ENCODE measurements around the gene LRFN3.
"Not testable (repeated sequence)": the region's sequence is repeated elsewhere in the genome, so short reads cannot be mapped to it uniquely, and the experiment has no call there.

LRFN3 gene

GRCh38 chr19:35940078-35940775, 4.1 kb downstream of the LRFN3 start:
- no peak for DNase-seq

- no peak for DNase-seq
Measured at GRCh38 chr19:35940839-35941238, 4.7 kb downstream of the LRFN3 start.

GRCh38 chr19:35942235-35942634, 6.1 kb downstream of the LRFN3 start:
- DNase-seq, result no peak

- DNase-seq, result no peak
Measured at GRCh38 chr19:35943321-35944301, 7.4 kb downstream of the LRFN3 start.

GRCh38 chr19:35944556-35944955, 8.4 kb downstream of the LRFN3 start:
- DNase-seq, result no peak

- no peak for DNase-seq
Measured at GRCh38 chr19:35945121-35945790, 9.1 kb downstream of the LRFN3 start.

- DNase-seq, result no peak
Measured at GRCh38 chr19:35946203-35946602, 10.0 kb downstream of the LRFN3 start.

GRCh38 chr19:35949131-35949530, 13.0 kb downstream of the LRFN3 start:
- DNase-seq, result no peak

DNA sequence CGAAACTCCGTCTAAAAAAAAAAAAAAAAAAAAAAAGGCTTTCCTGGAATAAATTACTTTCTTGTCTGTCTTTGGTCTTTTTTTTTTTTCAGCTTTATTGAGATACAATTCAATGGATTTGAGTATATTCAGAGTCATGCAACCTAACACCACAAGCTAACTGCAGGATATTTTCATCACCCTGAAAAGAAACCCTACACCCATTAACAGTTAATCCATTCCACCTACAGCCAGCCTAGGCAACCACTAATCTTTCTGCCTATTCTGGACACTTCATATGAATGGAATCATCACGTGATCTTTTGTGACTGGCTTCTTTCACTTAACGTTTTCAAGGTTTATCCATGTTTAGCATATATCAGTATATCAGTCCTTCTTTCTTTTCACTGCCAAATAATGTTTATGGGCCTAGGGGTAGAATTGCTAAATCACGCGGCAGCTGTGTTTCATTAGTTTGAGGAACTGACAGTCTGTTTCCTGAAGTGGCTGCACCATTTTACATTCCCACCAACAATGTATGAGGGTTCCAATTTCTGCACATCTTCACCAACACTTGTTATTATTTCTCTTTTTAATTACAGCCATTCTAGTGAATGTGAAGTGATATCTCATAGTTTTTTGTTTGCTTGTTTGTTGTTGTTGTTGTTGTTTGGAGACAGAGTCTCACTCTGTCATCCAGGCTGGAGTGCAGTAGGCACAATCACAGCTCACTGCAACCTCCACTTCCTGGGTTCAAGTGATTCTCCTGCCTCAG, 19.9 kb downstream of the LRFN3 start:
- no peak for DNase-seq

GRCh38 chr19:35957411-35957810, 21.2 kb downstream of the LRFN3 start:
- not testable (repeated sequence) for DNase-seq

- DNase-seq, result no peak
Measured at GRCh38 chr19:35958660-35959039, 22.5 kb downstream of the LRFN3 start.

- no peak for DNase-seq
Measured at GRCh38 chr19:35959040-35959967, 23.1 kb downstream of the LRFN3 start.

DNA sequence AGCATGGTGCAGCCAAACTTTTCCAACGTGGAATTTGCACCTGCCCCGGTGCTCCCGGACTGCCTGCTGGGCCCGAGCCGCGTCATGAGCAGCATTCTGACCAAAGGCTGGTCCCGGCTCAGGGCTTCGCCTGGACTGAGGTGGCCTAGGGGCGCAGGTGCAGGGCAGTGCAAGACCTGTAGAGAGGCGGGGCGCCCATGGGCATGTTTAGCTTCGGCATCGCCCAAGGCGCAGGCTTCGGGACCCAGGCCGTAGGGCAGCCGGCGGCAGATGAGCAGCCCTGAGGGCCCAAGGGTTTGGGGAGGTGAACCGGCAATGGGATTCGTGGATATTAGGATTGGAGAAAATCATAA, 23.8 kb downstream of the LRFN3 start:
- DNase-seq, result no peak

DNA sequence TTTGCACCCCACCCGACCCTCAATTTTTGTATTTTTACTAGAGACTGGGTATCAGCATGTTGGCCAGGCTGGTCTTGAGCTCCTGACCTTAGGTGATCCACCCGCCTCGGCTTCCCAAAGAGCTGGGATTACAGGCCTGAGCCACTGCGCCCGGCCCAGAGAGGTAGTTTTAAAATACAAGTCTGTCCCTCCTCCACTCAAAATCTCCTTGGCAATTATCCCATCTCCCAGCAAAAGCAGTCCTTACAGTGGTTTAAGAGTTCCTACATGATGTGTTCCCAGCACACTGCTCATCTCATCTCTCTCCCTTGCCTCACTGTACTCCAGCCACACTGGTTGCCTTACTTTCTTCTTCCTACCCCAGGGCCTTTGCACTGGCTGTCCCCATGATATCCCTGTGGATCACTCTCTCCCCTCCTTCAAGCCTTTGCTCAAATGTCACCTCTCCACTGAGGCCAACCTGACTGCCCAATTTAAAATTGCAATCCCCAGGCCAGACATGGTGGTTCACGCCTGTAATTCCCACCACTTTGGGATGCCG, 24.3 kb downstream of the LRFN3 start:
- no peak for DNase-seq

DNA sequence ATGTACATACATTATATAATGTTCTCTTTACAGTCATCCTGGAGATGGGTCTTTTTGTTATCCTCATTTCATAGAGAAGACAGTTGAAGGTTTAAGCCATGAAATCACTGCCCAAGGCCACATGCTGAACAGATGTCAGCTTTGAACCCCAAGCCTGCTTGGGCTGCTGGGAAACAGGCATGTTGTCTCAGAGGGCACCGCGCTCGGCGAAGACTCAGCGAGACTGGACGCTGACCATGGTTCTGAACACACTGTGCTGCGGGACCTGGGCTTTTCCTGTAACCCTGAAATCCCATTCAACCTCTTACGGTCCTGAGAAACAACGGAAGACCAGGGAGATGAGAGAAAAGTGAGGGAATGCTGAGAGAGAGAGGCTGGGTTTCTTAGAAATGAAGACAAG, 27.3 kb downstream of the LRFN3 start:
- DNase-seq, result peak; percentile 85

DNA sequence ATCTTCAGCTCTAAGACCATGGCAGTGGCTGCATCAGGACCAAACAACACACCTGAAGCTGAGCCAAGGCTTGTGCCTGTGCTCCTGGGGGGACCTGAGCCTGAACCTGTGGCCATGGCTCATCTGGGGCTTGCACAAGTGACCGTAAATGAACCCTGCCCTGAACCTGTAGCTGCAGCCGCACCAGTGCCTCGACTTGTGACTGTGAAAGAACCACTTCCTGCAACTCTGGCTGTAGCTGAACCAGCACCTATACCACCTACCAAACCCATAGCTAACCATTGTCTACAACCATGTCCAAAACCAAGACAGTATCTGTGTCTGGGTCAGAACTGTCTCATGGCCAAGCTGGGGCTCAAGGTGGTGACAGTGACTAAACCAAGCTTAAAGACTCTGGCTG, 30.6 kb downstream of the LRFN3 start:
- DNase-seq, result no peak

DNA sequence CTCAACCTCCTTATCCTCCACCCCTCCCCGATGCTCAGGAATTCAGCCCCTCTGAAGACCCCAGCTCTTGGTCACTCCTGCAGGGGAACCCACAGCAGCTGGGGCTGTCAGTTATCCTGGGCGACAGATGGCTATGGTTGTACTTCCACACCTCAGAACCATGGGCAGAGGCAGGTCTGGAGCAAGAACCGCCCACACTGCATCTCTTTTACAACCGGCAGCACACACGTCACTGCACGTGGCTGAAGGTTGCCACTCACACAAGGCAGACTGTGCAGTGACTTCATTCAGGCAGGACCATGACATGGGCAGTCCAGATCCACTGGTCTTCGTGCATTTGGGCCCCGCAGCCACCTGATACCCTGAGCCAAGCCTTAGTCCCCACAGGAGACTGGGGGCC, 37.3 kb downstream of the LRFN3 start:
- no peak for DNase-seq

DNA sequence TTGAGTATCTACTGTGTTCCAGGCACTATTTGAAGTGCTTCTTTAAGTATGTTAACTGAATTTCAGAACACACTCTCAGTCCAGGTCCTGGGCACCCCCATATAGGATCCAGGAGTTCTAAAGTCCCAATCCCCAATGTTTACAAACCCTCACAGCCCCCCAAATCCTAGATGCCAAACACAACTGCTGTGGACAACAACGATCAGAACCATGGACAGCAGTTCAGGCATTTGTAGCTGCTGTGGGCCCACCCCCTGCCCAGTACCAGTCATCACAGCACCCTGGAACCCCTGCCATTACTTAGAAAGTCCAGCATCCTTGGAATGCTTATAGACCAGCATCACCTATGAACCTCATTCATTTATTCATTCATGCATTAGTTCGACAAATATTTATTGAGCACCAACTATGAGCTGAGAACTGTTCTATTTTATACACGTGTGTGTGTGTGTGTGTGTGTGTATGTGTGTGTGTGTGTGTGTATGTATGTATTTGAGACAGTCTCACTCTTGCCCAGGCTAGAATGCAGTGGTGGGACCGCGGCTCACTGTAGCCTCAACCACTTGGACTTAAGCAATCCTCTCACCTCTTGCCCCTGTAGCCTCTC, 39.5 kb downstream of the LRFN3 start:
- peak; percentile 68 for DNase-seq

DNA sequence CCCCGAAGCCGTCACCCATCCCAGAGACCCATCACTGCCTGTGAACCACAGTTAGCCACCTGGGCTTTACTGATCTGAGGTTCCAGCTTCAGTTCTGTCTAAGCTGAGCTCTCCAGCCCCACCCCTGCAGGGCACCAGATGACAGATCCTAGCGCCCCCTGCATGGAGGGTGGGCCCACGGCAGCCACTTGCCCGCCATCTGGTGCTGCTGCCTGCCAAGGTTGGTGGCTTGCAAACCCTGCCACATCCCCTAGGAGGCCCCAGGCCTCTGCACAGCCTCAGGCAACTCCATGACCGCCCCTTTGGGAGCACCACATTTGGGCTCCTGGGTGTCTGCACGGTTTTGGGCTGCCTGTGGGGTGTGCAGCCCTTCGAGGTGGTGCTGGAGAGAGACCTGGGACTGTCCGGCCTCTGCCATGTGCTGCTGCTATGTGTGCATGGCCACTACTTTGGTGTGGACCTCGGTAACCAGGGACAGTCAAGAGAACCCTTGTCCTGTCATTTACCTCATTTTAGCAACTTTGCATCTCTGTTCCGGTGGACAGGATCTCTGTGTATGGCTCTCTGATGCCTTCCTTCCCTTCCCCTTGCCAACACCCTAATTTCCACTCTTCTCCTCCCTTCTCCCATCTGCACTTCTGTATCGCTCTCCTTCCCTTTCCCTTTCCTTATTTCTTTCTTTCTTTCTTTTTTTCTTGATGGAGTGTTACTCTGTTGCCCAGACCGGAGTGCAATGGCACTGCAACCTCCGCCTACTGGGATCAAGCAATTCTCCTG, 41.5 kb downstream of the LRFN3 start:
- peak; percentile 65 for DNase-seq

DNA sequence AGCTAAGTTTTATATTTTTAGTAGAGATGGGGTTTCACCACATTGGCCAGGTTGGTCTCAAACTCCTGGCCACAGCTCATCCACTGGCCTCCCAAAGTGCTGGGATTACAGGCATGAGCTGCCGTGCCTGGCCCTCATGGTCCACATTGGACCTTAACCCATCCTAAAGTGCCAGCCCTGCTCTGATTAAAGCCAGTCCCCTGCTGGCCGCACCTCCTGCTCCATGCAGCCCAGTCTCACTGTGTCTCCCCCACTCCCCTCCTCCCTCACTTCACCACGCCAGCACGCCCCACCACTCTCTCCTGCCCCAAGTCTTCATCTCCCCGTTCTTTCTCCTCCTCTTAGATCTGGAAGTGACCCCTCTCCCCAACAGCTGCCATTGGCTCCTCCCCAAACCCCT, 42.1 kb downstream of the LRFN3 start:
- no peak for DNase-seq

Data from islet precursor cell (in vitro differentiated cells).